ENCODE measurements around the gene MRPS18A. TPM values are rescaled to one million over a fixed set of nuclear protein-coding genes. Genes with fewer than 3 reads are reported as not detected.

MRPS18A gene
- total RNA-seq, 1 experiment from 2014 or later: 105 TPM

- H3K27ac ChIP-seq (ENCODE audit: low read length): no peak overlapping the region
- intact Hi-C loops (cut with micrococcal nuclease): no loop called here
- ChIA-PET CTCF (no interaction called here), POLR2A (ENCODE audit: unreplicated experiment) (no interaction called here)
- BruUV-seq (replicated peaks): no TSS peak
- H3K9me2 ChIP-seq (replicated peaks; ENCODE audit: low read length): no peaks in the 10 kb centered on the region
- no peaks in the 10 kb centered on the region for H3K9me3 ChIP-seq (ENCODE audit: low read length)
- no peak overlapping the region for H3K9ac ChIP-seq (ENCODE audit: low read length)
- no peaks in the 10 kb centered on the region for H3F3A ChIP-seq (ENCODE audit: low read length, unreplicated experiment)
- no peaks in the 10 kb centered on the region for H3K79me2 ChIP-seq (ENCODE audit: low read length)
- no peaks in the 10 kb centered on the region for H4K20me1 ChIP-seq (ENCODE audit: low read length)
- H3K4me1 ChIP-seq (ENCODE audit: insufficient read depth, low read length): peaks cover 17% of the 10 kb centered on the region
- no peaks in the 10 kb centered on the region for H3K36me3 ChIP-seq (ENCODE audit: low read depth, low read length)
- no peak overlapping the region for H2AFZ ChIP-seq (ENCODE audit: low read length)
- no peak overlapping the region for H3K4me2 ChIP-seq (ENCODE audit: low read length)
- H3K27me3 ChIP-seq (ENCODE audit: low read length): no peaks in the 10 kb centered on the region
- TF ChIP-seq EZH2phosphoT487 (IDR thresholded peaks at IDR 0.05; ENCODE audit: borderline replicate concordance, low read length) (no peak), EZH2 (IDR thresholded peaks at IDR 0.05; ENCODE audit: low read length, unreplicated experiment) (no peak), CTCF (conservative IDR thresholded peaks at IDR 0.05; ENCODE audit: low read depth, low read length) (no peak)
- ATAC-seq (no peak), DNase-seq (no peak)
- no peak overlapping the region for H3K4me3 ChIP-seq (ENCODE audit: low read length)
Measured at GRCh38 chr6:43695215-43695966, 7.8 kb upstream of the MRPS18A start.

- no peak overlapping the region for H2AFZ ChIP-seq (ENCODE audit: low read length)
- no peaks in the 10 kb centered on the region for H3K27me3 ChIP-seq (ENCODE audit: low read length)
- 0 out of 2 replicates have a peak, but pooled peaks cover 9% of the 10 kb centered on the region for H4K20me1 ChIP-seq (ENCODE audit: low read length)
- no peaks in the 10 kb centered on the region for H3K9me2 ChIP-seq (replicated peaks; ENCODE audit: low read length)
- H3K4me3 ChIP-seq (ENCODE audit: low read length): no peak overlapping the region
- peaks cover 38% of the 10 kb centered on the region for H3K79me2 ChIP-seq (ENCODE audit: low read length)
- no TSS peak for BruUV-seq (replicated peaks)
- intact Hi-C loops (cut with micrococcal nuclease): no loop called here
- H3K36me3 ChIP-seq (ENCODE audit: low read depth, low read length): no peaks in the 10 kb centered on the region; the same call in 1 of the 2 replicates
- POLR2A ChIA-PET (ENCODE audit: unreplicated experiment): no interaction called here
- H3K9ac ChIP-seq (ENCODE audit: low read length): no peak overlapping the region
- CTCF ChIA-PET: no interaction called here
- peaks cover 26% of the 10 kb centered on the region for H3K4me1 ChIP-seq (ENCODE audit: insufficient read depth, low read length)
- no peak for TF ChIP-seq EZH2phosphoT487 (IDR thresholded peaks at IDR 0.05; ENCODE audit: borderline replicate concordance, low read length)
- no peak for TF ChIP-seq CTCF (conservative IDR thresholded peaks at IDR 0.05; ENCODE audit: low read depth, low read length)
- TF ChIP-seq EZH2 (IDR thresholded peaks at IDR 0.05; ENCODE audit: low read length, unreplicated experiment): no peak
- no peaks in the 10 kb centered on the region for H3F3A ChIP-seq (ENCODE audit: low read length, unreplicated experiment)
- no peak overlapping the region for H3K27ac ChIP-seq (ENCODE audit: low read length)
- H3K4me2 ChIP-seq (ENCODE audit: low read length): no peak overlapping the region
- H3K9me3 ChIP-seq (ENCODE audit: low read length): no peaks in the 10 kb centered on the region
- ATAC-seq (no peak), DNase-seq (no peak)
Measured at GRCh38 chr6:43689421-43689820, 1.8 kb upstream of the MRPS18A start.

GRCh38 chr6:43687079-43687436, 533 bp downstream of the MRPS18A start:
- peaks cover 26% of the 10 kb centered on the region for H3K4me1 ChIP-seq (ENCODE audit: insufficient read depth, low read length)
- H3K9me3 ChIP-seq (ENCODE audit: low read length): no peaks in the 10 kb centered on the region
- ChIA-PET CTCF (interaction anchor here (0.5 kb wide), 1 partner anchor 83 kb away, joined by 3 read pairs; the partner anchor contains the start of gene VEGFA), POLR2A (ENCODE audit: unreplicated experiment) (no interaction called here)
- BruUV-seq (replicated peaks): TSS peak; percentile 59
- peak; percentile 16 for ATAC-seq
- TF ChIP-seq EZH2 (IDR thresholded peaks at IDR 0.05; ENCODE audit: low read length, unreplicated experiment) (no peak), CTCF (conservative IDR thresholded peaks at IDR 0.05; ENCODE audit: low read depth, low read length) (no peak), EZH2phosphoT487 (IDR thresholded peaks at IDR 0.05; ENCODE audit: borderline replicate concordance, low read length) (no peak)
- H3K9me2 ChIP-seq (replicated peaks; ENCODE audit: low read length): no peaks in the 10 kb centered on the region
- H4K20me1 ChIP-seq (ENCODE audit: low read length): peaks cover 9% of the 10 kb centered on the region; the same call in 1 of the 2 replicates
- H2AFZ ChIP-seq (ENCODE audit: low read length): peak overlapping the region; percentile 80
- no peaks in the 10 kb centered on the region for H3F3A ChIP-seq (ENCODE audit: low read length, unreplicated experiment)
- H3K36me3 ChIP-seq (ENCODE audit: low read depth, low read length): peaks cover 3% of the 10 kb centered on the region; the same call in 1 of the 2 replicates
- no peaks in the 10 kb centered on the region for H3K27me3 ChIP-seq (ENCODE audit: low read length)
- H3K9ac ChIP-seq (ENCODE audit: low read length): peak overlapping the region; percentile 92
- peak overlapping the region; percentile 70 for H3K27ac ChIP-seq (ENCODE audit: low read length)
- DNase-seq: no peak
- H3K4me2 ChIP-seq (ENCODE audit: low read length): peak overlapping the region; percentile 97
- H3K4me3 ChIP-seq (ENCODE audit: low read length): peak overlapping the region; percentile 93
- intact Hi-C loops (cut with micrococcal nuclease): no loop called here
- peaks cover 62% of the 10 kb centered on the region for H3K79me2 ChIP-seq (ENCODE audit: low read length)

All from PC-3 (cell line).